GM21723 (cell line): ENCODE results near the gene POLR1H.
A peak's percentile ranks its signal among the peaks of the same experiment; 100 is the strongest.
"Not testable (repeated sequence)": the region's sequence is repeated elsewhere in the genome, so short reads cannot be mapped to it uniquely, and the experiment has no call there.

Source experiments
- ATAC-seq: cut with Tn5 transposase; IDR thresholded peaks from one replicate; pipeline ENCODE4 v1.9.1; 2021; ENCODE audit warnings: mild to moderate bottlenecking, moderate library complexity; ENCODE audit not compliant: unreplicated experiment

Gene POLR1H, protein sequence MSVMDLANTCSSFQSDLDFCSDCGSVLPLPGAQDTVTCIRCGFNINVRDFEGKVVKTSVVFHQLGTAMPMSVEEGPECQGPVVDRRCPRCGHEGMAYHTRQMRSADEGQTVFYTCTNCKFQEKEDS

DNA sequence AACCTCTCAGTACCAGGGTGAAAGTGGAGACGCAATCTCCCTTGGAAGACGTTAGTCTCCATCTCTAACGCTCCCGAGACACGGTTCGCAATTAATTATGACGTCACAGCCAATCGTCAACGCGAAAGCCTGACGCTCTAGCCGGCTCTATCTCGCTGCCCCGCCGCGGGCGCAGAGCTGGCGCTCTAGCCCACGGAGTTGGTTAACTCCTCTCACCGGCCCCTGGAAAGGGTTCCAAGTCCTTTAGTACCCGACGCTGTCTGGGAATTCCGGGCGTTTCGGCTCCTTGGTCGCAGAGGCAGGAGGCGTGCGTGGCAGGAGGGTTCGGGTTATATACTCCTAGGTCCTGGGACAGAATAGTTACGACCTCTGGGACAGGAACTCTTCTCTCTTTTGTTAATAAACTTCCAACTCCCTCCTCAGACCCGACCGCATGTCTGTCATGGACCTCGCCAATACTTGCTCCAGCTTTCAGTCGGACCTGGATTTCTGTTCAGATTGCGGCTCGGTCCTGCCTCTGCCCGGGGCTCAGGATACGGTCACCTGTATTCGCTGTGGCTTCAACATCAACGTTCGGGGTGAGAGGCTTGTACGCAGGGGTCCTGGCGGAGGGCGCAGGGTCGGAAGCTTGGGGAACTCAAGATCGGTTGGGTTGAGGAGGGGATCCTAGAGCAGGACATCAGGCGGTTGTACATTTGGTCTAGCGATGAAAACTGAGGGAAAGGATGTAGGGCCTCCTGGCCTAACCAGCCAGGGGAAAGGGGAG is at the start of gene POLR1H:
POLR1H (plus strand) TSS at position 174 of the 766 bp plus-strand sequence; CDS start at position 434, 260 bp downstream.
- peak; percentile 78 for ATAC-seq

DNA sequence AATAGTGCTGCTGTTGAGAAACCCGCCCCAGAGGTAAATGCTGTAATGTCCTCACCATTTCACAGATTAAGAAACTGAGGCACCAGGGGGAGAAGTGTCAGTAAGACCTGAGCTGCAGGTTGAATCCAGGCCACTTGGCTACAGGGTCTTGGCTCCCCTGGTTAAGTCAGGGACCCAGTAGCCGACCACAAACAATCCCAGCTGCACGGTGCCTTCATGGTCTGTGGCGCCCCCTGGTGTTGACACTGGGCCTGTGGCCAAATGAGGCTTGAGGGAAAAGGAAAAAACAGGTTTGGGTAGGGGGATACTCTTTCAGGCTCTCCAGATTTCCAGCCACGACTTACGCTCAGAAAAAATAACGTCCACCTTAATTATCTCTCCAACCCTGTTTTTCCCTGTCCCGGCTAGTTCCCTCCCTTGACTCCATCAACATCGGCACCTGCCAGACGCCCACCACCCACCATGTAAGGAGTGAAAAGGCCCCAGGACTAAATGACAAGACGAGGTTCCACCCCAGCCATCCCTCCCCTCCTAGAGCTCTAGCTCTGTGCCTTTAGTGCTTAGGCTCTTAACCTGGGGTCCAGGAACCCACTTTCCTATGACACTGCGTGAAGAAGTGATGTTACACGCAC is 47.7 kb upstream of the POLR1H start:
- no peak for ATAC-seq

DNA sequence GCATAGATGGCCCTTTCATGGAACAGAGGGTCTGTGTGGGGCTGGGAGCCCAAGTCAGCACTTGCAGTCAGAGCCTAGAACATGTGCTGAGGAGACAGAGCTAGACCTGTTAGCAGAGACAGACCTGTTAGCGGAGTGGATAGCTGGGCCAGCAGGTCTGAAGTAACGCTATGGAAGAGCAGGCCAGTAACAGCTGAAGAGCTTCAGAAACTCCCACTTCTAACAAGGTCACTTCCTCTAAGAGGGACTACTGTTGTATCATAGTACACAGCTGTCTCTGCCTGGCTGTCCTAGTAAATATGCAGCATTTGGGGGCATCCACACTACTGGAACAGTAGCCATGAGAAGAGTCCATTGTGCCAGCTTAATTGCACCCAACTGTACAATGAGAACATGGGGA is 41.2 kb upstream of the POLR1H start:
- no peak for ATAC-seq

DNA sequence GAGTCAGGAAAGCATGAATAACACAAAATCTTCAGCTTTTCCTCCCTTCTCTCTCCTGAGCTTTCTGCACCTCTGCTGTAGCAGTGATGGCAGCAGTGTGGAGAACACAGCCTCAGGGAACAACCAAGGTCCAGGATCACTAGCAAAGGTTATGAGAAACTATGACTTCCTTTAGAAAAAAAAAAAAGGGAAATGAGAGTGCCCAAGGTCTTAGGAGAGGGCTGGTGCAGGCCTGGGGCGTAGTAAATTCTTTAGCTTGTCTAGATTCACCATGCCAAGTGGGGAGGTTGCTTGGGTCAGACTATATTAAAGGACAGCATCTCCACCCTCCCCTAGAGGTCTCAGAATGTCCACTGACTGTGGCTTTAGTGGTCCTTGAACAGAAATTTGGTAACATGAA is 40.4 kb upstream of the POLR1H start:
- no peak for ATAC-seq

DNA sequence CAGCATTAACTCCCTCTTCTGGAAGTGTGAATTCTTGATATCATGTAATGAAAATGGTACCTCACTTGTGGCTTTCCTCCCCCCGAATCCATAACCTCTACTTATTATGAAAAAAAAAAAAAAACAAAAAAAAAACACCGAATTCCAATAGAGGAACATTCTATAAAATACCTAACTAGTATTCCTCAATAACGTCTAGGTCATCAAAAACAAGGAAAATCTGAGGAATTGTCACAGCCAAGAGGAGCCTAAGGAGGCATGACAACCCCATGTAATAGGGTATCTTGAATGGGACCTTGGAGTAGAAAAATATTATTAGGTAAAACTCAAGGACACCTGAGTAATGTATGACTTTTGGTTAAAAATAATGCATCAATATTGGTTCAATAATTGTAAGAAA is 38.9 kb upstream of the POLR1H start:
- ATAC-seq, result no peak

DNA sequence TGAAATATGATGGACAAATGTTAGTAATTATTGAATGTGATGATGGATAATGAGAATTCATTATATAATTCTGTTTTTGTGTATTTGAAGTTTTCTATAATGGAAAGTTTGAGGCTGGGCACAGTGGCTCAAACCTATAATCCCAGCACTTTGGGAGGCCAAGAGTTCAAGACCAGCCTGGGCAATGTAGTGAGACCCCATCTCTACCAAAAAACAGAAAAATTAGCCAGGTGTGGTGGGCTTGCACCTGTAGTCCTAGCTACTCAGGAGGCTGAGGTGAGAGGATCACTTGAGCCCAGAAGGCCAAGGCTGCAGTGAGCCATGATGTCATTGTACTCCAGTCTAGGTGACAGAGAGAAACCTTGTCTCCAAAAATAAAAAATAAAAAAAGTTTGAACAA is 38.4 kb upstream of the POLR1H start:
- ATAC-seq, result not testable (repeated sequence)

DNA sequence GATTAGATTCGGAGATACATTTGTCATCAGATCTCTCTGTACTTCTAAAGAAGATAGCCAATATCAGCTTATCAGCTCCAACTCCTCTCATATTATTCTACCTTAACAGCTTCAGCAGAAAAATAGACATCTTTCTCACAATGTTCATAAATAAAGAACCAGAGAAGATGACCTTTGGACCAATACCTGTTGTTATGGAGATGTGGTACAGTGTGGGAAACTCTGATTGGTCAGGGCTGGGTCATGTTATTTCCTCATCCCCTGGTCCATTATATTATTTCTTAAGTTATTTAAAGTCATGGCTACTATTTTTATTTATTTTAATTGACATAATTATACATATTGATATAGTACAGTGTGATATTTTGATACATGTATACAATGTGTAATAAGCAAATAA is 35.9 kb upstream of the POLR1H start:
- no peak for ATAC-seq

DNA sequence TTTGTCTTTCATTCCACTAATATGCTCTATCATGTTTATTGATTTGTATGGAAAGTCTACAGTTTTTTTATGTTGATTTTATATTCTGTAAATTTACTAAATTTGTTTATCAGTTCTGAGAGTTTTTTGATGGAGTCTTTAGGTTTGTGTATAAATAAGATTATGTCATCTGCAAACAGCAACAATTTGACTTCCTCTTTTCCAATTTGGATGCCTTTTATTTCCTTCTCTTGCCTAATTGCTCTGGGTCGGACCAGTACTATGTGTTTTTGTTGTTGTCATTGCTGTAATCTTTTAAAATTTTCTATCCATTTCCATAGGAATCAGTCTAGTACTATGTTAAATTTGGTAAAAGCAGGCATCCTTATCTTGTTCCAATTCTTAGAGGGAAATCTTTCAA is 31.5 kb upstream of the POLR1H start:
- no peak for ATAC-seq

DNA sequence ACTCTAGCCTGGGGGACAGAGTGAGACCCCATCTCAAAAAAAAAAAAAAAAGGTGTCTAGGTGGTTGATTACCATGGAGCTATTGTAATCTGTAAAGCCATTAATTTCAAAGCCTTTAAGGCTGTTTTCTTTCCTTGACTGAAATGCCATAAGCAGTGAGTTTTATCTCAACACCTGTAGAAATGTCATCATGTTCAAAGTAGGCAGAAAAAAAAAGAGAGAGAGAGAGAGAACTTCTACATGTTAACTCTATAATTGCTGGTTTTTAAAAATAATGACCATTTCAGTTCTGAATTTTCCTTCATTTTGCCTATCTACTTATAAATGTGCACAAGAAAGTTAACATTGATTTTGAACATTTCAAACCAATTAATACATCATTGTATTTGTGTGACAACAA is 29.7 kb upstream of the POLR1H start:
- ATAC-seq, result no peak

DNA sequence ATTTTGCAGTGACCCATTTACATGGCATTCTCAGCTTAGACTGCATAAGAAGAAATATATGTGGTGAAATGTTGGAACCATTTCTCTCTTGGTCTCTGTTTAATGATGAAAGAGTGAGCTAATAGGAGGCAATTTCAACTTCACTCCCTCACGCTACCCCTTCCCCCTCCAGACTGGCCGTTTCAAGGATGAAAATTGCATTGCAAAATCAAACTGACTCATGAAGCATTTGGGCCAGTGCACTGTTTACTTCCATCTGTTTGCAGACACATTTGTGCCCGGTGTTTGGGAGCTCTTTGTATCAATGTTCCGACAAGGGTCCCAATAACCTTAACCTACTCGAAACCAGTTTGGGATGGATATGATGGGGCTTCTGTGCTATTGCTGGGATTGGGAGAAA is 27.6 kb upstream of the POLR1H start:
- not testable (repeated sequence) for ATAC-seq

DNA sequence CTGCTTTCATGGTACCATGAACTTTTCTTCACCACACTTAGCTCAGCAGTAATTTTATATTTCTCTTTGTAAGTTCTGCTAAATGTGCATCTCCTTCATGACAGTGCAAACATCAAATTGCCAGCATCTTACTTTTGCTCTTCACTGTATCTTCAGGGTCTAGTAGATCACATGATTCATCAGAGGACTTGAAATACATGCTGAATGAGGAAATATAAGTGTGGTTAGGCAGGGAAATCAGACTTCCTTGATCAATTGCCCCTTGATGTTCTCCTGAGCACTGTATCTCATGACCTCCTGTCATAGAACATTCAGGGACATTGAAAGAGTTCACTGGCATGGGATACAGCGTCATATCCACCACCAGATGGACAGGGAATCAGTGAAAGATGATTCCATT is 25.3 kb upstream of the POLR1H start:
- ATAC-seq, result no peak

DNA sequence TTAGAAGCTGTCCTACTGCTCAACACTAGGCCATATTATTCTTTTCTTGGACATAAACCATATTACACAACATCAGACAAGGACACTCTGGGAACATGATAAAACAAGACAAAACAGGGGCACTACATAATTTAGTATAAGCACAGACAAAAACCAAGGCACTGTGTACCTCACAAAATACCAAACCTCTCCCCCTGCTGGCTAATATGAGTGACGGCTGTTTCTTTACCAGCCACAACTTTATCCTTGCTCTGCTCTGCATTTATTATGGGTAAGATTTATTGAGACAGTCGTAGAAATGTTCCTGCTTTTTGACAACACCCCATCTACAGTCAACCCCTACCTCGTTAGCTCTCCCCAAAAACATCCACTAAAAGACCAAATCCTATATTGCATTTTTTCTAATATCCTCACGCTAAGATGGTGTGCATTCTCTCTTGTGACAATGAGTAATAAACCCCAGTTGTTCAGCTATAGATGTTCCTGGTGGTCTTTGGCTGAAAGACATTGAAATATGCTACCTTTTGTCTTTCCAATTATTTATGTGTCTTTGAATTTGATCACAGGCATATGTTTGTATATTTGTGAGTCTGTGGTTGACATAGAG is 23.8 kb upstream of the POLR1H start:
- no peak for ATAC-seq

DNA sequence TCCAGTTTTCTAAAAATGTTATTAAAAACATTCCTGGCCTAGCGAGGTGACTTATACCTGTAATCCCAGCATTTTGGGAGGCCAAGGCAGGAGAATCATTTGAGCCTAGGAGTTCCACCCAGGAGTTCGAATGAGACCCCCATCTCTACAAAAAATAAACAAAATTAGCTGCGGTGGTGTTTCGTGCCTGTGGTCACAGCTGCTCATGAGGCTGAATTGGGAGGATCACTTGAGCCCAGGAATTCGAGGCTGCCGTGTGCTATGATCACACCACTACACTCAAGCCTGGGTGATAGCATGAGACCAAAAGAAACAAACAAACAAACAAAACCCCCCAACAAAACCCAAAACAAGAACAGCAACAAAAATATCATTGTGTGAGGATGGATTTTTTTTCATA is 19.8 kb upstream of the POLR1H start:
- no peak for ATAC-seq

DNA sequence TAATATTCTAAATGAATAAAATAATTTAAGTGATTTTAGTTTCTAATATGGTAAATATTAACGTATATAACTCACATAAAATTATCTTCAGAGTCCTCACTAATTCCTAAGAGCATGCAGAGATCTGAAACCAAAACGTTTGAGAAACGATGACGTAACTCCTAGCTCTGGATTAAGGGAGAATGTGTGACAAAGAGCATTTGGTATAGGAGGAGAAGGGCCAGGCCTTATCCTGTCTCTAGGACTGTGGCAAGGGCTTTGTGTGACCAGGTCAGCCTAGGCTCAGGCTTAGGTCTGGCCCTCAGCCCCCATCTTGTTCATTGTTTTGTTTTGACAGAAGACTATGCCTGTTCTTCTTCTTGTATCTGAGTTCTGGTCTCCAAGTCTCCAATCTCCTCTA is 19.2 kb upstream of the POLR1H start:
- ATAC-seq, result no peak

DNA sequence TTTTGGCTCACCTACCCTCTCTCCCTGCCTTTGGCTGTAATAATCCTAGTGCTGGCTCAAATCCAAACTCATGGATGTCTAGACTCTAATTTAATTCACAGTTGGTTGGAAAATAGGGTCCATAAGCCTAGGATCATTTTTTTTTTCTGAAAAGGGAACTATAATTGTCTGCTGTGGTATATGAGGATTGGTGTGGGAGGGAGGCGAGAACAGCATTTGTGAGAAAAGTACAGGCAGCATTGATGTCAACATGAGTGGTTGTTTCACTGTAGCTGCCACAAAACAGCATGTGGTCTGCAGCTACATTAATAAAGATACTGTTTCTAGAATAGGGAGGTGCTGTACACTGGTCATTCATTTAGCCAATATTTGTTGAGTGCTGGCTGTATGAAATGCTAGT is 18.6 kb upstream of the POLR1H start:
- ATAC-seq, result no peak

DNA sequence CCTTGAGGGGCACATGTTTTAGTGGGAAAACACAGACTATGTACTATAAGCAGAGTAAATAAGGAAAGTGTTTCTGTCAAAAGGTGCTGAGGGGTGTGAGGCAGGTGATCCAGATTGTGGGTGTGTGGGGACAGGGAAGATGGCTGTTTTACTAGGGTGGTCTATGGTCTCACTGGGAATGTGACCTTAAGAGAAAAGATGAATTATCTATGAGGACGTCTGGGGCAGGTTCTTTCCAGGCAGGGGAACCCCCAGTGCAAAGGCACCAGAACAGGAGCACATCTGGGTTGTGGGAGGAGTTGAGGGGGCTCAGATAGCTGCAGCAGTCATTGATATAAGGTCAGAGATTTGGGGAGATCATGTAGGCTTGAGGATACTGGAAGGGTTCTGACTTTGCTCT is 18.2 kb upstream of the POLR1H start:
- no peak for ATAC-seq

DNA sequence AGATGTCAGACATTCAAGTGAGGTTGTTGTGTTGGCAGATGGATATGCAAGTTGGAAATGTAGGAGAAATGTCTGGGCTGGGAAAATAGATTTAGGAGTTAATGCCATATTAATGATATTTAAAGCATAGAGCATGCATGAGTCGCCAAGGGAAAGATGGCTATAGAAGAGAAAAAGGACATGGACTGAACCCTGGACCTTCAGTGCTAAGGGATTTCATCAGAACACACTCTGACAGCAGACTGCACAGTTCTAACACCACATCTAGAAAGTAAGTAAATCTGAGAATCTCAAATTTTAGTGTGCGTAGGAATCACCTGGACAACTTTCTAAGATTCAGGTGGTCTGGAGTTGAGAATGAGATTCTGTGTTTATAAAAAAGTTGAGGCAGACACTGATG is 17.3 kb upstream of the POLR1H start:
- no peak for ATAC-seq

DNA sequence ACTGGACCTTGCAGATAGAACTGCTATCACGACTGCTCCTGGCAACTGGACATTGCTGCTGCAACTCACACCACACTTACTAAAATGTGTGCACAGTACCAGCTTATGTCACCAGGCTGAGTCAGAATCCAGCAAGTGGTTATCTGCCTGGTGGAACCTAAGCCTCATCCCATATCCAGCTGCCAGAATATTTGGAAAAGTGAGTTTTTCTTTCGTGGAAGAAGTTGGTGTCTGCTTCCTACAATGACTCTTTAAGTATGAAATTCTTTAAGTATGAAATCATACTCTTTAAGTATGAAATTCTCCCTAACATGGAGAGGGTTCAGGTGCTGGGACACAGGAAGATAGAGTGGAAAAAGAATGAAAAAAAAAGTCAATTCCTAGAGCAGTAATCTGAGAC is 16.4 kb upstream of the POLR1H start:
- ATAC-seq, result no peak

DNA sequence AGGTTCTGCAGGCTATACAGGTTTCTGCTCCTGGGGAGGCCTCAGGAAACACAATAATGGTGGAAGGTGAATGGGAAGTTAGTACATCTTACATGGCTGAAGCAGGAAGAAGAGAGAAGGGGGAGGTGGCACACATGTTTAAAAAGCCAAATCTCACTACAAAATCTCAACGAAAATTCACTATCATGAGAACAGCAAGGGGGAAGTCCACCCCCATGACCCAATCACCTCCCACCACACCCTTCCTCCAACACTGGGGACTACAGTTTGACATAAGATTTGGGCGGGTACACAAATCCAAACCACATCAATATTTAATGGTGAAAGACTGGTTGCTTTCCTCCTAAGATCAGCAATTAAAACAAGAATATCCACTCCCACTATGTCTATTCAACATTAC is 13.8 kb upstream of the POLR1H start:
- ATAC-seq, result no peak

DNA sequence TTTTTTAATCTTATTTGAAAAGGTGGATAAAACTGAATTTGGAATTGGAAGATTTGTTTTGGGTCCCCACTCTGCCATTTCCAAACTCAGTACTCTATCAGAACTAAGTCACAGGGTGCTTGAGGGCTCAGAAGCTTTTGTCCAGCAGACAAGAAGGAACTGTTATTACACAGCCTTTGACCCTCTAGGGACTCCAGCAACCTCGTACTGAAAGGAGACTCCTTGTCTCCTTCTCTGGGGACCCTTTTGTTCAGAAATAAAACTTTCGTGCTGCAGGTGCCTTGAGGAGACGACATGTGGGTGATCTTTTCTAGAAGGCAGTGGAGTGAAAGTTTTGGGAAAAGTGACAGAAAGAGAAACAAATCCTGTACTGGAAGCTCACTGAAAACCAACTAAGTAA is 7.4 kb upstream of the POLR1H start:
- no peak for ATAC-seq

DNA sequence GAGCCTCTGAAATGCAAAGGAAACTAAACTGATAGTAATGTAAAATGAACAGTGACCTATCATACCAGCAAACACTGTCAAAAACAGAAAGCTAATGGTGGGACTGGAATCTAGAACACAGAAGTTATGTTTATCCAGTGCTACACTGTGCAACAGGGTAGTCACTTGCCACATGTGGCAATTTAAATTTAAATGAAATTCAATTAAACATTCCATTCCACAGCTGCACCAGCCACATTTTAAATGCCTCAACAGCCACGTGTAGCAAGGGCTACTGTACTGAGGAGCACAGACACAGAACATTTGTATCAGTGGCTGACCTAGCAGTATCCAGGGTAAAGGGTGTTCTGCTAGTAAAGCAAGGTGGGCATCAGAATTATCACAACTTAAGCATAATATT is 5.6 kb upstream of the POLR1H start:
- ATAC-seq, result no peak

DNA sequence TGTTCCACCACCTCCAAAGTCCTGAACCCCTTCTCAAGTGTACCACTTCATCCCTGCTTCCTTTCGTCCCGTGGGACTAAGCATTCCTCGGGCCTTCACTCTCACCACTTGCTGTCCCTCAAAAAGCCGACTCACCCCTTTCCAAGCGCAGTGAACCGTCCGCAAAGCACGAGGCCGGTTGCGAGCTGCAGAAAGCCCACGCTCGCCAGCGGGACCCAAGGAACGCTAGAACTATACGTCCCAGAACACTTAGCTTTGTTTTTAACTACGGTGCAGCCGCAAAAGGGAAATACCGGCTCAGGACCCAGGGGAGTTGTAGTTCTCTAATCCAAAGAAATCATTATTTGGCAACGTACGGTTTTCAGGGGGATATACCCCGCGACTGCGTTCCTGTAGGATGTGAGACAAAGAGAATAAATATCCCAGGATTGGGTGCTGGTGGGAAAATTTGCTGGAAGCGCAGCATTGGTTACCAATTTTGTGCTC is 416 bp upstream of the POLR1H start:
- peak; percentile 20 for ATAC-seq
